Liver (tissue), 9 donors: ENCODE measurements around the gene PEX5. TPM values are rescaled to one million over a fixed set of nuclear protein-coding genes. Genes with fewer than 3 reads are reported as not detected.

ENCODE experiments used
- DNase-seq: peaks from one replicate; pipeline ENCODE4 v3.0.0-alpha.2; 2017; ENCODE audit warnings: low spot score
- H3K27ac ChIP-seq, 2 donors: one replicate each; pipeline ENCODE4 v1.7.0; 2013; ENCODE audit warnings: inconsistent platforms in 2 of 2, low read length in 2 of 2, control low read depth in 1 of 2, low read depth in 1 of 2, mild to moderate bottlenecking in 1 of 2
- H3K27me3 ChIP-seq, 4 donors: one replicate each; pipeline versions ENCODE4 v1.6.1 to v1.7.0; 2013; ENCODE audit warnings: low read length in 3 of 4, inconsistent platforms in 1 of 4, mild to moderate bottlenecking in 1 of 4, moderate library complexity in 1 of 4; ENCODE audit not compliant: control insufficient read depth in 4 of 4, insufficient read depth in 4 of 4
- H3K36me3 ChIP-seq, 4 donors: one replicate each; pipeline versions ENCODE4 v1.6.1 to v1.7.0; 2013; ENCODE audit warnings: low read length in 3 of 4, mild to moderate bottlenecking in 3 of 4, low read depth in 1 of 4, moderate library complexity in 1 of 4; ENCODE audit not compliant: control insufficient read depth in 4 of 4, insufficient read depth in 3 of 4
- H3K4me1 ChIP-seq, 4 donors: one replicate each; pipeline versions ENCODE4 v1.6.1 to v1.7.0; 2013; ENCODE audit warnings: low read length in 3 of 4, mild to moderate bottlenecking in 3 of 4, moderate library complexity in 1 of 4; ENCODE audit not compliant: control insufficient read depth in 4 of 4, insufficient read depth in 4 of 4
- H3K4me3 ChIP-seq, 3 donors: one replicate each; pipeline versions ENCODE4 v1.6.1 to v1.7.0; 2013; ENCODE audit warnings: low read length in 3 of 3, control low read depth in 1 of 3, low read depth in 1 of 3, mild to moderate bottlenecking in 1 of 3
- H3K9ac ChIP-seq, 2 donors: one replicate each; pipeline ENCODE4 v1.7.0; 2013; ENCODE audit warnings: low read length in 2 of 2, mild to moderate bottlenecking in 2 of 2, moderate library complexity in 2 of 2, control low read depth in 1 of 2, low read depth in 1 of 2
- H3K9me3 ChIP-seq, 4 donors: one replicate each; pipeline versions ENCODE4 v1.6.1 to v1.7.0; 2013; ENCODE audit warnings: low read length in 3 of 4; ENCODE audit not compliant: control insufficient read depth in 4 of 4
- ATF3 ChIP-seq: IDR thresholded peaks from 2 replicates; pipeline ENCODE4 v1.6.1; 2016; ENCODE audit warnings: antibody characterized with exemption
- CTCF ChIP-seq: fragments of 150-350 bp; IDR thresholded peaks from 2 replicates; pipeline ENCODE4 v1.5.1; 2017; ENCODE audit warnings: improper control_type of control experiment, low read depth, low read length; ENCODE audit not compliant: missing input control
- EGR1 ChIP-seq, 2 donors: IDR thresholded peaks; 2 replicates each; pipeline ENCODE4 v1.6.1; 2016 to 2018; ENCODE audit warnings: antibody characterized with exemption in 2 of 2, low read depth in 2 of 2
- FOXA1 ChIP-seq: IDR thresholded peaks from 2 replicates; pipeline ENCODE4 v1.6.1; 2016; ENCODE audit warnings: antibody characterized with exemption
- FOXA2 ChIP-seq: IDR thresholded peaks from 2 replicates; pipeline ENCODE4 v1.6.1; 2016; ENCODE audit warnings: antibody characterized with exemption
- GABPA ChIP-seq, 2 donors: IDR thresholded peaks in 1 of 2; conservative IDR thresholded peaks in 1 of 2; 2 replicates each; pipeline ENCODE4 v1.6.1; 2016; ENCODE audit warnings: antibody characterized with exemption in 2 of 2, mild to moderate bottlenecking in 1 of 2, moderate library complexity in 1 of 2
- HNF4A ChIP-seq, 2 donors: conservative IDR thresholded peaks; 2 replicates each; pipeline ENCODE4 v1.6.1; 2016; ENCODE audit warnings: antibody characterized with exemption in 2 of 2, mild to moderate bottlenecking in 2 of 2
- HNF4G ChIP-seq: IDR thresholded peaks from 2 replicates; pipeline ENCODE4 v1.6.1; 2016; ENCODE audit warnings: antibody characterized with exemption
- JUND ChIP-seq, 2 donors: IDR thresholded peaks; 2 replicates each; pipeline ENCODE4 v1.6.1; 2016; ENCODE audit warnings: antibody characterized with exemption in 2 of 2
- MAX ChIP-seq: IDR thresholded peaks from 2 replicates; pipeline ENCODE4 v1.6.1; 2016; ENCODE audit warnings: antibody characterized with exemption
- NR2F2 ChIP-seq: IDR thresholded peaks from 2 replicates; pipeline ENCODE4 v1.6.1; 2016; ENCODE audit warnings: antibody characterized with exemption
- RAD21 ChIP-seq, 2 donors: IDR thresholded peaks; 2 replicates each; pipeline ENCODE4 v1.6.1; 2016; ENCODE audit warnings: antibody characterized with exemption in 2 of 2, mild to moderate bottlenecking in 2 of 2
- REST ChIP-seq: IDR thresholded peaks from 2 replicates; pipeline ENCODE4 v1.6.1; 2016; ENCODE audit warnings: antibody characterized with exemption, mild to moderate bottlenecking
- RXRA ChIP-seq, 2 donors: IDR thresholded peaks; 2 replicates each; pipeline ENCODE4 v1.6.1; 2017 to 2018; ENCODE audit warnings: antibody characterized with exemption in 2 of 2, mild to moderate bottlenecking in 1 of 2
- SP1 ChIP-seq: IDR thresholded peaks from 2 replicates; pipeline ENCODE4 v1.6.1; 2018; ENCODE audit warnings: antibody characterized with exemption, mild to moderate bottlenecking
- TAF1 ChIP-seq: conservative IDR thresholded peaks from 2 replicates; pipeline ENCODE4 v1.6.1; 2016; ENCODE audit warnings: antibody characterized with exemption, mild to moderate bottlenecking
- YY1 ChIP-seq: IDR thresholded peaks from 2 replicates; pipeline ENCODE4 v1.6.1; 2016; ENCODE audit warnings: antibody characterized with exemption, mild to moderate bottlenecking
- WGBS: extraction: QIAGEN DNeasy Blood & Tissue Kit; methylation state at CpG from one replicate; pipeline ENCODE4 v1.1.7; 2013; 5-methylcytosine and 5-hydroxymethylcytosine counted together
- polyA plus RNA-seq, 2 donors: library from polyadenylated mRNA; stranded (reverse) in 1 of 2; unstranded in 1 of 2; fragments of 200-250 nt in 1 of 2; fragments of >200 nt in 1 of 2; fragmentation: Nextera tagmentation in 1 of 2; extraction: Ambion mirVana in 1 of 2; gene quantifications; one replicate each; pipeline versions ENCODE4 v1.2.1 to v1.2.3, GENCODE V29; 2013 to 2015
- total RNA-seq, 2 donors: library from RNA; depleted of rRNA; stranded (reverse); fragments of >200 nt; gene quantifications; one replicate each; pipeline ENCODE4 v1.2.3, GENCODE V29; 2014
- donor health status: healthy.
- donor health status: healthy.
- donor health status: healthy.
- donor health status: healthy.
- donor health status: healthy.

Gene PEX5
- total and polyA plus RNA-seq, 4 donors = 5.7 to 37.9 (median 22.8) TPM

GRCh38 chr12:7154901-7155470 is 34.5 kb upstream of the PEX5 start:
- Histone ChIP-seq H3K27me3 (no peaks in the 10 kb centered on the region), H3K9ac (no peak overlapping the region), H3K27ac (no peak overlapping the region), H3K4me1 (peaks cover 2 to 42% (median 38%) of the 10 kb centered on the region in 4 donors), H3K36me3 (peaks cover 4 to 16% (median 12%) of the 10 kb centered on the region in 4 donors), H3K4me3 (no peak overlapping the region), H3K9me3 (no peaks in the 10 kb centered on the region)
- TF ChIP-seq TAF1 (no peak), JUND (IDR thresholded peaks at IDR 0.05) (peak in 1 of 2 donors; percentile 7)
- 74% methylated on average over 12 of the region's 12 CpGs for WGBS
- DNase-seq = no peak

GRCh38 chr12:7155471-7156034 is 33.9 kb upstream of the PEX5 start:
- Histone ChIP-seq H3K4me1 (peaks cover 2 to 39% (median 36%) of the 10 kb centered on the region in 4 donors), H3K4me3 (no peak overlapping the region), H3K27me3 (no peaks in the 10 kb centered on the region), H3K9me3 (no peaks in the 10 kb centered on the region), H3K9ac (no peak overlapping the region), H3K36me3 (peaks cover 4 to 11% (median 7%) of the 10 kb centered on the region in 4 donors), H3K27ac (peak overlapping the region in 1 of 2 donors; percentile 25)
- 43% methylated on average over 8 of the region's 8 CpGs for WGBS
- no peak for TF ChIP-seq YY1
- TF ChIP-seq GABPA (IDR thresholded peaks at IDR 0.05 in 1 of 2, conservative IDR thresholded peaks at IDR 0.05 in 1 of 2) = peak in 1 of 2 donors; percentile 71
- TF ChIP-seq NR2F2 = no peak
- peak in 1 of 2 donors; percentile 24 for TF ChIP-seq JUND (IDR thresholded peaks at IDR 0.05)
- no peak for TF ChIP-seq HNF4G
- peak in 1 of 2 donors; percentile 73 for TF ChIP-seq RXRA (IDR thresholded peaks at IDR 0.05)
- peak; percentile 30 for TF ChIP-seq SP1
- no peak for TF ChIP-seq RAD21 (IDR thresholded peaks at IDR 0.05)
- TF ChIP-seq FOXA2 = peak; percentile 25
- peak in 1 of 2 donors; percentile 66 for TF ChIP-seq HNF4A (conservative IDR thresholded peaks at IDR 0.05)
- DNase-seq = no peak

- no peak for DNase-seq
- Histone ChIP-seq H3K9me3 (no peaks in the 10 kb centered on the region), H3K27ac (no peak overlapping the region), H3K9ac (no peak overlapping the region), H3K4me1 (peaks cover 2 to 35% (median 30%) of the 10 kb centered on the region in 4 donors), H3K27me3 (no peaks in the 10 kb centered on the region), H3K4me3 (no peak overlapping the region), H3K36me3 (peaks cover 3 to 11% (median 6%) of the 10 kb centered on the region in 4 donors)
- 91% methylated on average over 24 of the region's 24 CpGs for WGBS
- TF ChIP-seq YY1 (no peak), ATF3 (no peak), FOXA2 (no peak), CTCF (no peak), NR2F2 (no peak), RXRA (IDR thresholded peaks at IDR 0.05) (no peak), SP1 (no peak), EGR1 (IDR thresholded peaks at IDR 0.05; ENCODE audit: low read depth in 2 of 2) (no peak), GABPA (IDR thresholded peaks at IDR 0.05 in 1 of 2, conservative IDR thresholded peaks at IDR 0.05 in 1 of 2) (no peak), HNF4A (conservative IDR thresholded peaks at IDR 0.05) (no peak), FOXA1 (no peak), JUND (IDR thresholded peaks at IDR 0.05) (no peak), MAX (no peak), REST (no peak)
Observed at GRCh38 chr12:7156259-7157197, 33.0 kb upstream of the PEX5 start.
